SK-N-SH (cell line): ENCODE measurements around the gene HS3ST4. TPM values are rescaled to one million over a fixed set of nuclear protein-coding genes. Genes with fewer than 3 reads are reported as not detected.

ENCODE experiments used
- CTCF ChIA-PET: fragments of 300-600, 350-600 bp; formaldehyde crosslinking; extraction: SDS; loops from one replicate; lab custom pipeline; 2021; lab: Yijun Ruan, JAX
- POLR2A ChIA-PET: fragments of 350-600 bp; sonication (Branson Sonifier 250); formaldehyde crosslinking; extraction: SDS; loops from one replicate; lab custom pipeline; 2020; ENCODE audit warnings: antibody characterized with exemption, inconsistent platforms; lab: Yijun Ruan, JAX
- DNase-seq: peaks from one replicate; pipeline ENCODE4 v3.0.0; 2012
- H2AFZ ChIP-seq: fragments of 200-600 bp; sonication (generic); 2 replicates; pipeline ENCODE4 v1.8.1; 2016; ENCODE audit warnings: antibody characterized with exemption, mild to moderate bottlenecking, low read depth
- H3F3A ChIP-seq: fragments of 200-600 bp; sonication (generic); replicated peaks from 2 replicates; pipeline ENCODE3; 2016; ENCODE audit warnings: antibody characterized with exemption, mild to moderate bottlenecking; ENCODE audit not compliant: insufficient read depth
- H3K27ac ChIP-seq, 2 experiments: fragments of 200-500 bp in 1 of 2; fragments of 200-600 bp in 1 of 2; sonication (Bioruptor generic) in 1 of 2; sonication (generic), shearing (Covaris generic) in 1 of 2; 2 replicates each; pipeline versions ENCODE4 v1.5.1 to v1.6.1; 2014 to 2016; ENCODE audit warnings: low read depth in 2 of 2, inconsistent platforms in 1 of 2, low read length in 1 of 2, mild to moderate bottlenecking in 1 of 2, mixed read lengths in 1 of 2
- H3K27me3 ChIP-seq: fragments of 200-600 bp; sonication (generic), shearing (Covaris generic); 2 replicates; pipeline ENCODE4 v1.6.1; 2016; ENCODE audit warnings: mixed run types; ENCODE audit not compliant: insufficient read depth
- H3K36me3 ChIP-seq, 2 experiments: fragments of 200-500 bp in 1 of 2; fragments of 200-600 bp in 1 of 2; sonication (Bioruptor generic) in 1 of 2; sonication (generic) in 1 of 2; replicated peaks in 1 of 2; 2 replicates each; pipeline versions ENCODE3 to v1.5.1; 2014 to 2016; ENCODE audit warnings: low read length in 1 of 2, mild to moderate bottlenecking in 1 of 2; ENCODE audit not compliant: insufficient read depth in 2 of 2, control insufficient read depth in 1 of 2
- H3K4me1 ChIP-seq, 2 experiments: fragments of 200-500 bp in 1 of 2; fragments of 200-600 bp in 1 of 2; sonication (Bioruptor generic) in 1 of 2; sonication (generic), shearing (Covaris generic) in 1 of 2; 2 replicates each; pipeline versions ENCODE4 v1.5.1 to v1.6.1; 2014 to 2016; ENCODE audit warnings: low read depth in 1 of 2, low read length in 1 of 2, mixed run types in 1 of 2; ENCODE audit not compliant: insufficient read depth in 2 of 2, control insufficient read depth in 1 of 2
- H3K4me2 ChIP-seq: fragments of 200-600 bp; sonication (generic), shearing (Covaris generic); 2 replicates; pipeline ENCODE4 v1.6.1; 2017; ENCODE audit warnings: mixed run types
- H3K4me3 ChIP-seq, 2 experiments: fragments of 200-500 bp in 1 of 2; fragments of 200-600 bp in 1 of 2; sonication (Bioruptor generic) in 1 of 2; sonication (generic), shearing (Covaris generic) in 1 of 2; 2 replicates each; pipeline versions ENCODE4 v1.5.1 to v1.8.1; 2014 to 2016; ENCODE audit warnings: low read depth in 2 of 2, inconsistent platforms in 1 of 2, low read length in 1 of 2, mild to moderate bottlenecking in 1 of 2, mixed read lengths in 1 of 2, moderate library complexity in 1 of 2
- H3K79me2 ChIP-seq: fragments of 200-600 bp; sonication (generic); 2 replicates; pipeline ENCODE4 v1.8.1; 2017; ENCODE audit warnings: mild to moderate bottlenecking; ENCODE audit not compliant: insufficient read depth
- H3K9ac ChIP-seq: fragments of 200-600 bp; sonication (generic); 2 replicates; pipeline ENCODE4 v1.6.1; 2017; ENCODE audit warnings: mixed run types
- H3K9me2 ChIP-seq: fragments of 200-600 bp; sonication (generic); 2 replicates; pipeline ENCODE4 v1.6.1; 2017; ENCODE audit warnings: mixed run types
- H3K9me3 ChIP-seq: fragments of 200-600 bp; sonication (generic); 2 replicates; pipeline ENCODE4 v1.6.1; 2017; ENCODE audit warnings: mixed run types, mild to moderate bottlenecking, moderate library complexity
- H4K20me1 ChIP-seq: fragments of 200-600 bp; sonication (generic); 2 replicates; pipeline ENCODE4 v1.6.1; 2017; ENCODE audit warnings: mild to moderate bottlenecking, mixed run types; ENCODE audit not compliant: insufficient read depth
- CHD2 ChIP-seq: fragments of 150-350 bp; IDR thresholded peaks from 2 replicates; pipeline ENCODE4 v1.6.1; 2018; ENCODE audit warnings: low read length; ENCODE audit not compliant: partially characterized antibody
- EP300 ChIP-seq, 2 experiments: IDR thresholded peaks; 2 replicates each; pipeline versions ENCODE4 v1.4.0 to v1.6.1; 2012; ENCODE audit warnings: borderline replicate concordance in 1 of 2, low read depth in 1 of 2, low read length in 1 of 2
- EZH2phosphoT487 ChIP-seq: fragments of 200-600 bp; sonication (generic); IDR thresholded peaks from 2 replicates; pipeline ENCODE4 v1.6.1; 2017; ENCODE audit warnings: low read depth, mixed run types, mild to moderate bottlenecking, antibody characterized with exemption, moderate library complexity, borderline replicate concordance
- FOSL2 ChIP-seq: IDR thresholded peaks from 2 replicates; pipeline ENCODE4 v1.4.0; 2012; ENCODE audit warnings: low read depth, mild to moderate bottlenecking, moderate library complexity, borderline replicate concordance
- FOXJ3 ChIP-seq: sonication (generic); formaldehyde crosslinking; IDR thresholded peaks from 2 replicates; pipeline ENCODE4 v1.5.1; 2020; ENCODE audit warnings: mild to moderate bottlenecking, missing genetic modification reagents
- FOXM1 ChIP-seq: IDR thresholded peaks from 2 replicates; pipeline ENCODE4 v1.4.0; 2012; ENCODE audit warnings: low read depth, mild to moderate bottlenecking
- JUND ChIP-seq: IDR thresholded peaks from 2 replicates; pipeline ENCODE4 v1.4.0; 2012
- MAX ChIP-seq: IDR thresholded peaks from 2 replicates; pipeline ENCODE4 v1.4.0; 2012; ENCODE audit warnings: low read depth
- MEF2A ChIP-seq: IDR thresholded peaks from 2 replicates; pipeline ENCODE4 v1.4.0; 2012; ENCODE audit warnings: low read depth, borderline replicate concordance
- NFIC ChIP-seq: IDR thresholded peaks from 2 replicates; pipeline ENCODE4 v1.4.0; 2012; ENCODE audit warnings: borderline replicate concordance
- NRF1 ChIP-seq: IDR thresholded peaks from 2 replicates; pipeline ENCODE4 v1.6.1; 2012; ENCODE audit warnings: low read depth, mild to moderate bottlenecking, low read length
- POLR2AphosphoS5 ChIP-seq: IDR thresholded peaks from 2 replicates; pipeline ENCODE4 v1.6.1; 2012; ENCODE audit warnings: low read depth, low read length
- SIN3A ChIP-seq: IDR thresholded peaks from 2 replicates; pipeline ENCODE4 v1.6.1; 2012; ENCODE audit warnings: low read depth, mild to moderate bottlenecking, low read length, moderate library complexity, borderline replicate concordance
- TAF1 ChIP-seq: IDR thresholded peaks from 2 replicates; pipeline ENCODE4 v1.6.1; 2012; ENCODE audit warnings: low read depth, mild to moderate bottlenecking, low read length, moderate library complexity, borderline replicate concordance
- TCF12 ChIP-seq: IDR thresholded peaks from 2 replicates; pipeline ENCODE4 v1.4.0; 2012
- YY1 ChIP-seq: IDR thresholded peaks from 2 replicates; pipeline ENCODE4 v1.4.0; 2012; ENCODE audit warnings: low read depth, mild to moderate bottlenecking
- WGBS: methylation state at CpG from one replicate; pipeline ENCODE4 v1.1.6; 2017; ENCODE audit warnings: low lambda C conversion rate; 5-methylcytosine and 5-hydroxymethylcytosine counted together
- polyA plus RNA-seq, 3 experiments: library from polyadenylated mRNA; depleted of rRNA; stranded (reverse); fragments of >200 nt; gene quantifications; 2 replicates each; pipeline ENCODE4 v1.2.3, GENCODE V29; 2012
- TF ChIP-seq, protein P1 (sequence below): IDR thresholded peaks from 2 replicates; pipeline ENCODE4 v1.4.0; 2012; ENCODE audit warnings: low read depth, borderline replicate concordance
- TF ChIP-seq, protein P2 (sequence below): IDR thresholded peaks from 2 replicates; pipeline ENCODE4; 2012
- TF ChIP-seq, protein P3 (sequence below): IDR thresholded peaks from 2 replicates; pipeline ENCODE4 v1.4.0; 2012; ENCODE audit warnings: low read depth, borderline replicate concordance
- TF ChIP-seq, protein P4 (sequence below): IDR thresholded peaks from 2 replicates; pipeline ENCODE4 v1.6.1; 2012; ENCODE audit warnings: mild to moderate bottlenecking, low read depth, low read length, moderate library complexity

HS3ST4 gene
- polyA plus RNA-seq, 1 of the 3 experiments (the other 2 are of a cell fraction) = not detected

DNA sequence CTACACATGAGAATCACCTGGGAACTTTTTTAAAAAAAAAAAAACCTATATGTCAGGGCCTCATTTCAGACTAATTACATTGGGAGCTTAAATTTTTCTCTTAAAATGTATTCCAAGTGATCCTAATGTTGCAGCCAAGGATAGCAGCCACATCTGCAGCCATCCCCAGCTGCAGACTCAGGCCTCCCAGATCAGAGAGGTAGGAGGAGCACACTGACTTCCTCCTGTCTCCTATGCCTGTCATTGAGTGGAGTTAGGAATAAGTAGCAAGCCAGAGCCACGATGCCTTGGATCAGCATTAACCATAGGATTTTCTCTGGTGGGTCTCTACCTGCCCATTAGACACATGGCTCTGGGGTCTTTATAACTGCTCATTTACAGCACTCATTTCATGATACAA lies 463.5 kb downstream of the HS3ST4 start (continued):
- TF ChIP-seq SIN3A (no peak), EZH2phosphoT487 (no peak), TCF12 (no peak), FOXJ3 (no peak), EP300 (IDR thresholded peaks at IDR 0.05; ENCODE audit: borderline replicate concordance in 1 of 2, low read depth in 1 of 2, low read length in 1 of 2) (no peak), NRF1 (no peak), MEF2A (no peak), MAX (no peak), YY1 (no peak)
- TF ChIP-seq, protein P1, sequence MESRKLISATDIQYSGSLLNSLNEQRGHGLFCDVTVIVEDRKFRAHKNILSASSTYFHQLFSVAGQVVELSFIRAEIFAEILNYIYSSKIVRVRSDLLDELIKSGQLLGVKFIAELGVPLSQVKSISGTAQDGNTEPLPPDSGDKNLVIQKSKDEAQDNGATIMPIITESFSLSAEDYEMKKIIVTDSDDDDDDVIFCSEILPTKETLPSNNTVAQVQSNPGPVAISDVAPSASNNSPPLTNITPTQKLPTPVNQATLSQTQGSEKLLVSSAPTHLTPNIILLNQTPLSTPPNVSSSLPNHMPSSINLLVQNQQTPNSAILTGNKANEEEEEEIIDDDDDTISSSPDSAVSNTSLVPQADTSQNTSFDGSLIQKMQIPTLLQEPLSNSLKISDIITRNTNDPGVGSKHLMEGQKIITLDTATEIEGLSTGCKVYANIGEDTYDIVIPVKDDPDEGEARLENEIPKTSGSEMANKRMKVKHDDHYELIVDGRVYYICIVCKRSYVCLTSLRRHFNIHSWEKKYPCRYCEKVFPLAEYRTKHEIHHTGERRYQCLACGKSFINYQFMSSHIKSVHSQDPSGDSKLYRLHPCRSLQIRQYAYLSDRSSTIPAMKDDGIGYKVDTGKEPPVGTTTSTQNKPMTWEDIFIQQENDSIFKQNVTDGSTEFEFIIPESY = no peak
- TF ChIP-seq, protein P2, sequence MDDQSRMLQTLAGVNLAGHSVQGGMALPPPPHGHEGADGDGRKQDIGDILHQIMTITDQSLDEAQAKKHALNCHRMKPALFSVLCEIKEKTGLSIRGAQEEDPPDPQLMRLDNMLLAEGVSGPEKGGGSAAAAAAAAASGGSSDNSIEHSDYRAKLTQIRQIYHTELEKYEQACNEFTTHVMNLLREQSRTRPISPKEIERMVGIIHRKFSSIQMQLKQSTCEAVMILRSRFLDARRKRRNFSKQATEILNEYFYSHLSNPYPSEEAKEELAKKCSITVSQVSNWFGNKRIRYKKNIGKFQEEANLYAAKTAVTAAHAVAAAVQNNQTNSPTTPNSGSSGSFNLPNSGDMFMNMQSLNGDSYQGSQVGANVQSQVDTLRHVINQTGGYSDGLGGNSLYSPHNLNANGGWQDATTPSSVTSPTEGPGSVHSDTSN = no peak

DNA sequence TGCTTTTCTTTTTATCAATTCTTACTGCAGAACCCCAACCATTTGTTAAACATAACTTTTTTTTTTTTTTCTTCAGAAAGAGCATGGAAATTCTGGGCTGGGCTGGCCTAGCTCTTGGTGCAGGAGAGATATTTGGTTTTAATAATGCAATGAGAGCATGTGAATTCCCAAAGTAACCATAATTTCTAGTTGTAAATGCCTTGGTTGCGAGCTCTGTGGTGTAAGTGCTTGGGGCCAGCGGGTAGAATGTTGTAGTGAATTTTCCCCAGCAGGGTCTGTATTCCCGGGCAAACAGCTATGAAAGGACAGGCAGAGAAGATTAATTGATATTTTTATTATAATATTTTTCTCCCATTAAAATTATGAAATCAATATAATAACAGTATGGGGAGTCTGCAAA lies 465.6 kb downstream of the HS3ST4 start:
- no peaks in the 10 kb centered on the region for H3K4me1 ChIP-seq
- TF ChIP-seq, protein P3, sequence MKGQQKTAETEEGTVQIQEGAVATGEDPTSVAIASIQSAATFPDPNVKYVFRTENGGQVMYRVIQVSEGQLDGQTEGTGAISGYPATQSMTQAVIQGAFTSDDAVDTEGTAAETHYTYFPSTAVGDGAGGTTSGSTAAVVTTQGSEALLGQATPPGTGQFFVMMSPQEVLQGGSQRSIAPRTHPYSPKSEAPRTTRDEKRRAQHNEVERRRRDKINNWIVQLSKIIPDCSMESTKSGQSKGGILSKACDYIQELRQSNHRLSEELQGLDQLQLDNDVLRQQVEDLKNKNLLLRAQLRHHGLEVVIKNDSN = no peak
- TF ChIP-seq FOSL2 (no peak), EZH2phosphoT487 (no peak), POLR2AphosphoS5 (no peak), CHD2 (no peak), JUND (no peak), TAF1 (no peak), FOXM1 (no peak), NFIC (no peak), MAX (no peak)
- TF ChIP-seq, protein P2 = no peak
- TF ChIP-seq, protein P4, sequence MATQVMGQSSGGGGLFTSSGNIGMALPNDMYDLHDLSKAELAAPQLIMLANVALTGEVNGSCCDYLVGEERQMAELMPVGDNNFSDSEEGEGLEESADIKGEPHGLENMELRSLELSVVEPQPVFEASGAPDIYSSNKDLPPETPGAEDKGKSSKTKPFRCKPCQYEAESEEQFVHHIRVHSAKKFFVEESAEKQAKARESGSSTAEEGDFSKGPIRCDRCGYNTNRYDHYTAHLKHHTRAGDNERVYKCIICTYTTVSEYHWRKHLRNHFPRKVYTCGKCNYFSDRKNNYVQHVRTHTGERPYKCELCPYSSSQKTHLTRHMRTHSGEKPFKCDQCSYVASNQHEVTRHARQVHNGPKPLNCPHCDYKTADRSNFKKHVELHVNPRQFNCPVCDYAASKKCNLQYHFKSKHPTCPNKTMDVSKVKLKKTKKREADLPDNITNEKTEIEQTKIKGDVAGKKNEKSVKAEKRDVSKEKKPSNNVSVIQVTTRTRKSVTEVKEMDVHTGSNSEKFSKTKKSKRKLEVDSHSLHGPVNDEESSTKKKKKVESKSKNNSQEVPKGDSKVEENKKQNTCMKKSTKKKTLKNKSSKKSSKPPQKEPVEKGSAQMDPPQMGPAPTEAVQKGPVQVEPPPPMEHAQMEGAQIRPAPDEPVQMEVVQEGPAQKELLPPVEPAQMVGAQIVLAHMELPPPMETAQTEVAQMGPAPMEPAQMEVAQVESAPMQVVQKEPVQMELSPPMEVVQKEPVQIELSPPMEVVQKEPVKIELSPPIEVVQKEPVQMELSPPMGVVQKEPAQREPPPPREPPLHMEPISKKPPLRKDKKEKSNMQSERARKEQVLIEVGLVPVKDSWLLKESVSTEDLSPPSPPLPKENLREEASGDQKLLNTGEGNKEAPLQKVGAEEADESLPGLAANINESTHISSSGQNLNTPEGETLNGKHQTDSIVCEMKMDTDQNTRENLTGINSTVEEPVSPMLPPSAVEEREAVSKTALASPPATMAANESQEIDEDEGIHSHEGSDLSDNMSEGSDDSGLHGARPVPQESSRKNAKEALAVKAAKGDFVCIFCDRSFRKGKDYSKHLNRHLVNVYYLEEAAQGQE = no peak
- TF ChIP-seq, protein P1 = no peak

More for the DNA sequence above, 465.6 kb downstream of the HS3ST4 start:
- Histone ChIP-seq H2AFZ (no peak overlapping the region), H3K9me3 (no peaks in the 10 kb centered on the region), H3K79me2 (no peaks in the 10 kb centered on the region), H3K27me3 (no peaks in the 10 kb centered on the region), H3K9ac (no peak overlapping the region), H3K36me3 (no peaks in the 10 kb centered on the region), H3K4me3 (no peak overlapping the region), H3F3A (no peaks in the 10 kb centered on the region), H4K20me1 (no peaks in the 10 kb centered on the region), H3K9me2 (no peaks in the 10 kb centered on the region), H3K4me2 (no peak overlapping the region), H3K27ac (no peak overlapping the region)
- POLR2A ChIA-PET = no interaction called here
- 0% methylated on average over 3 of the region's 3 CpGs for WGBS
- DNase-seq = no peak
- CTCF ChIA-PET = no interaction called here
